Heart left ventricle (tissue), 16 donors: ENCODE results near the gene POLD2. TPM values are rescaled to one million over a fixed set of nuclear protein-coding genes. Genes with fewer than 3 reads are reported as not detected.

Source experiments
- ATAC-seq, 4 donors: fragments of 200-7000 bp; cut with Tn5 transposase; one replicate each; pipeline ENCODE4 v1.9.1; 2020 to 2022; ENCODE audit warnings: moderate library complexity in 4 of 4, mild to moderate bottlenecking in 3 of 4, moderate number of reproducible peaks in 1 of 4
- DNase-seq, 5 donors: peaks; one replicate each; pipeline ENCODE4 v3.0.0-alpha.2; 2020
- H3K27ac ChIP-seq, 12 donors: fragments of 200-600 bp; sonication (generic) in 4 of 12; one replicate each; pipeline versions ENCODE4 v1.5.0 to v1.8.0; 2016 to 2022; ENCODE audit warnings: mild to moderate bottlenecking in 2 of 12
- H3K27me3 ChIP-seq, 9 donors: fragments of 200-600 bp; sonication (generic) in 2 of 9; one replicate each; pipeline versions ENCODE4 v1.5.1 to v1.8.0; 2016 to 2022; ENCODE audit warnings: mild to moderate bottlenecking in 3 of 9
- H3K36me3 ChIP-seq, 9 donors: fragments of 200-600 bp; sonication (generic) in 2 of 9; one replicate each; pipeline versions ENCODE4 v1.5.0 to v1.8.0; 2018 to 2022; ENCODE audit warnings: mild to moderate bottlenecking in 2 of 9
- H3K4me1 ChIP-seq, 12 donors: fragments of 200-600 bp; sonication (generic) in 4 of 12; one replicate each; pipeline versions ENCODE4 v1.5.0 to v1.8.0; 2016 to 2022; ENCODE audit warnings: mild to moderate bottlenecking in 3 of 12
- H3K4me3 ChIP-seq, 12 donors: fragments of 200-600 bp; sonication (generic) in 4 of 12; one replicate each; pipeline versions ENCODE4 v1.5.0 to v1.8.0; 2017 to 2022; ENCODE audit warnings: mild to moderate bottlenecking in 9 of 12, moderate library complexity in 4 of 12
- H3K9me3 ChIP-seq, 12 donors: fragments of 200-600 bp; sonication (generic) in 4 of 12; one replicate each; pipeline versions ENCODE4 v1.5.0 to v1.8.0; 2016 to 2022; ENCODE audit warnings: mild to moderate bottlenecking in 1 of 12
- CTCF ChIP-seq, 12 donors: fragments of 200-600 bp; sonication (generic) in 4 of 12; IDR thresholded peaks; one replicate each; pipeline versions ENCODE4 v1.5.0 to v1.8.0; 2018 to 2022; ENCODE audit warnings: antibody characterized with exemption in 12 of 12, mild to moderate bottlenecking in 5 of 12
- POLR2A ChIP-seq, 2 donors: fragments of 450-650 bp; IDR thresholded peaks; one replicate each; pipeline ENCODE4 v1.6.1; 2017; ENCODE audit warnings: antibody characterized with exemption in 2 of 2, mild to moderate bottlenecking in 2 of 2, moderate library complexity in 2 of 2
- WGBS, 4 donors: extraction: QIAGEN DNeasy Blood & Tissue Kit in 2 of 4; methylation state at CpG; one replicate each; pipeline versions ENCODE4 v1.1.5 to v1.1.7; 2013 to 2018; 5-methylcytosine and 5-hydroxymethylcytosine counted together
- intact Hi-C, 10 donors: fragments of 100-400 bp; cut with DNase I; formaldehyde crosslinking; loops; one replicate each; pipeline versions ENCODE4 v1.11.1 to v1.14.2; 2022
- polyA plus RNA-seq, 2 donors: library from polyadenylated mRNA; stranded (reverse); fragments of 200-250 nt; gene quantifications; one replicate each; pipeline ENCODE4 v1.2.3, GENCODE V29; 2013
- total RNA-seq, 9 donors: library from RNA; depleted of rRNA in 2 of 9; stranded (reverse); fragments of >200 nt in 2 of 9; fragmentation: NEBNext Ultra II Directional in 3 of 9; extraction: Animal tissue kit (Norgen Biotek cat#: 25700) in 3 of 9; gene quantifications; one replicate each; pipeline versions ENCODE4 v1.1.0 to v1.2.4, GENCODE V29; 2016 to 2023
- donor health status: ischemic (EF 13 %, LVEDD 7.1; RV severe dilation, severe dysfunction).
- donor health status: healthy with polysubstance abuse.
- donor health status: DM: no; HTN: yes; CAD: no.
- donor health status: DM: no; HTN: no; CAD: no.
- donor health status: ischemic (EF 25% LVEDD 6.9; RV normal size, moderate dysfunction).
- donor health status: ischemic (EF 25% LVEDD 5.7; RV mildly dilated, moderate dysfunction).
- donor health status: healthy.
- donor health status: DM: yes; HTN: yes; CAD: no.
- donor health status: ischemic (EF 35%, LVEDD 5.7; RV mildly dilated, moderate dysfunction).
- donor health status: nonischemic (EF 11% LVEDD 7.7; RV severe dilation, severe dysfunction).
- donor health status: DM: yes; HTN: yes; CAD: no.
- donor health status: PGD.
- donor health status: ischemic (EF 29% LVEDD 5.4; RV normal size, mild dysfunction).
- donor health status: nonischemic (EF 23%, LVEDD 6.1; RV moderate dilation, normal function).

The POLD2 gene
- total and polyA plus RNA-seq, 11 donors: 67.0 to 176 (median 89.2) TPM

GRCh38 chr7:44152971-44153947, 29.9 kb upstream of the POLD2 start:
- H3K27me3 ChIP-seq: no peaks in the 10 kb centered on the region
- intact Hi-C loops: loop anchor here in 1 of 10 donors (5.0 kb wide), 1 partner anchor 39 kb away; no protein-coding TSS in a partner anchor
- no peaks in the 10 kb centered on the region for H3K36me3 ChIP-seq
- H3K27ac ChIP-seq: no peak overlapping the region
- TF ChIP-seq CTCF (IDR thresholded peaks at IDR 0.05) (peak in 2 of 12 donors; percentile 4 to 12), POLR2A (IDR thresholded peaks at IDR 0.05) (no peak)
- no peaks in the 10 kb centered on the region for H3K4me1 ChIP-seq
- ATAC-seq (peak in 3 of 4 donors; percentile 29 to 60 (median 57)), DNase-seq (no peak)
- no peak overlapping the region for H3K4me3 ChIP-seq
- H3K9me3 ChIP-seq: no peaks in the 10 kb centered on the region
- WGBS, 4 donors: 63 to 84% (median 80%) methylated on average over 11 to 22 of the region's 22 CpGs

- 89 to 97% (median 96%) methylated on average over 9 of the region's 9 CpGs for WGBS, 4 donors
- ATAC-seq: no peak
- no peaks in the 10 kb centered on the region for H3K4me1 ChIP-seq
- no peak overlapping the region for H3K4me3 ChIP-seq
- no peaks in the 10 kb centered on the region for H3K9me3 ChIP-seq
- DNase-seq: no peak
- no peaks in the 10 kb centered on the region for H3K27me3 ChIP-seq
- no peak overlapping the region for H3K27ac ChIP-seq
- TF ChIP-seq CTCF (IDR thresholded peaks at IDR 0.05): no peak
- TF ChIP-seq POLR2A (IDR thresholded peaks at IDR 0.05): no peak
- H3K36me3 ChIP-seq: no peaks in the 10 kb centered on the region
- intact Hi-C loops: loop anchor here in 1 of 10 donors (5.0 kb wide), 1 partner anchor 40 kb away; no protein-coding TSS in a partner anchor
Observed at GRCh38 chr7:44151956-44152355, 28.6 kb upstream of the POLD2 start.

- TF ChIP-seq CTCF (IDR thresholded peaks at IDR 0.05) (no peak), POLR2A (IDR thresholded peaks at IDR 0.05) (no peak)
- Histone ChIP-seq H3K27me3 (peaks cover 0 to 4% (median 0%) of the 10 kb centered on the region in 9 donors), H3K4me3 (no peak overlapping the region), H3K36me3 (no peaks in the 10 kb centered on the region), H3K9me3 (no peaks in the 10 kb centered on the region), H3K27ac (no peak overlapping the region), H3K4me1 (peaks cover 0 to 6% (median 4%) of the 10 kb centered on the region in 12 donors)
- no peak for ATAC-seq
- DNase-seq: no peak
- intact Hi-C loops: loop anchor here in 1 of 10 donors (5.0 kb wide), 1 partner anchor 41 kb away; no protein-coding TSS in a partner anchor
- 76 to 90% (median 86%) methylated on average over 12 to 16 of the region's 16 CpGs for WGBS, 4 donors
Observed at GRCh38 chr7:44150966-44151941, 27.9 kb upstream of the POLD2 start.
